ENCODE results near the gene CALR.
"Not testable (repeated sequence)": the region's sequence is repeated elsewhere in the genome, so short reads cannot be mapped to it uniquely, and the experiment has no call there.

CALR gene

DNA sequence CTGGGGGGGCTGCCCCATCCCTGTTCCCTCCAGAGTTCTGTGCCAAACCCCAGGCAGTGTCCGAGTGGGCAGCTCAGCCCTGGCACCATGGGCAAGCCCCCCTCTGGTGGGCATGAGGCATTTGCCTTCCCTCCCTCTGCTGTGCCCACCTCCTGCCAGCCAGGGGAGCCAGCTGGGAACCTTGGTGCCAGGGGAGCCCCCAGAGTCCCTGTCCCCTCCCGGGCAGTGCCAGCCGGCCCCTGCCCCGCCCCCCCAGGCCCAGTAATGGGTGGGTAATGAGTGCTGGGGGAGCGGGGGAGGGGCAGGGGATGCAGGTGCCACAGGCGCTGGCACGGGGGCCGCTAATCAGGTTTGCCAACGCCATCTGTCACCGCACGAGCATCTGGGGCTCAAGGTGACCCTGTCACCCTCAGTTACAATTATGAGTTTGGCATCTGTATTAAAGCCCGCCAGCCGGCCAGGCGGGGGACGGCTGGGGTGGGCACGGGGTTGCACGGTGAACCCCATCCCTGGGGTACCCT, 36.9 kb downstream of the CALR start:
- TF ChIP-seq SCRT1 (tag by site-specific recombination; IDR thresholded peaks at IDR 0.05; ENCODE audit: borderline replicate concordance) (no peak), KLF8 (tag by site-specific recombination; IDR thresholded peaks at IDR 0.05) (no peak), ZBTB20 (tag by site-specific recombination; IDR thresholded peaks at IDR 0.05) (no peak), ZNF473 (tag by site-specific recombination; IDR thresholded peaks at IDR 0.05) (no peak)
- TF ChIP-seq, protein P1, sequence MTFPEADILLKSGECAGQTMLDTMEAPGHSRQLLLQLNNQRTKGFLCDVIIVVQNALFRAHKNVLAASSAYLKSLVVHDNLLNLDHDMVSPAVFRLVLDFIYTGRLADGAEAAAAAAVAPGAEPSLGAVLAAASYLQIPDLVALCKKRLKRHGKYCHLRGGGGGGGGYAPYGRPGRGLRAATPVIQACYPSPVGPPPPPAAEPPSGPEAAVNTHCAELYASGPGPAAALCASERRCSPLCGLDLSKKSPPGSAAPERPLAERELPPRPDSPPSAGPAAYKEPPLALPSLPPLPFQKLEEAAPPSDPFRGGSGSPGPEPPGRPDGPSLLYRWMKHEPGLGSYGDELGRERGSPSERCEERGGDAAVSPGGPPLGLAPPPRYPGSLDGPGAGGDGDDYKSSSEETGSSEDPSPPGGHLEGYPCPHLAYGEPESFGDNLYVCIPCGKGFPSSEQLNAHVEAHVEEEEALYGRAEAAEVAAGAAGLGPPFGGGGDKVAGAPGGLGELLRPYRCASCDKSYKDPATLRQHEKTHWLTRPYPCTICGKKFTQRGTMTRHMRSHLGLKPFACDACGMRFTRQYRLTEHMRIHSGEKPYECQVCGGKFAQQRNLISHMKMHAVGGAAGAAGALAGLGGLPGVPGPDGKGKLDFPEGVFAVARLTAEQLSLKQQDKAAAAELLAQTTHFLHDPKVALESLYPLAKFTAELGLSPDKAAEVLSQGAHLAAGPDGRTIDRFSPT (tag by site-specific recombination; IDR thresholded peaks at IDR 0.05), result peak; percentile 52; the same call in 1 of the 2 replicates

DNA sequence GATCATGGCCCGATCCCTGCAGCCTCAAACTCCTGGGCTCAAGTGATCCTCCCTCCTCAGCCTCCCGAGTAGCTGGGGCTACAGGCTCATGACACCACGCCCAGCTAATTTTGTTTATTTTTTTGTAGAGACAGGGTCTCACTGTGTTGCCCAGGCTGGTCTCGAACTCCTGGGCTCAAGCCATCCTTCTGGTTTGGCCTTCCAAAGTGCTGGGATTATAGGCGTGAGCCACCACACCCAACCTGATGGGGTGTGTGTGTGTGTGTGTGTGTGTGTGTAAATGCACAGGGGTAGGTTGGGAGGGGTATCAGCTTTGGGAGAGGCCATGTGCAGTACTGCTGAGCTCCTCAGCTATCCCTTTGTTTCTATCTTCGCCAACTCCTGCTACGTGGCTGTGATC, 37.7 kb downstream of the CALR start:
- H3K4me1 ChIP-seq (ENCODE audit: control insufficient read depth, insufficient read depth, low read length); POLR2A ChIA-PET; H3K4me3 ChIP-seq (ENCODE audit: low read depth, low read length); H3K9me3 ChIP-seq (ENCODE audit: control insufficient read depth, insufficient read depth, low read depth, low read length); H3K36me3 ChIP-seq (ENCODE audit: control insufficient read depth in 2 of 2, insufficient read depth in 1 of 2, low read length in 2 of 2); H3K27ac ChIP-seq (ENCODE audit: extremely low read depth, low read depth, low read length): not testable (repeated sequence)
- peak; percentile 94 for TF ChIP-seq ZNF121 (tag by site-specific recombination; IDR thresholded peaks at IDR 0.05)
- peak; percentile 94 for TF ChIP-seq KLF1 (tag by site-specific recombination; IDR thresholded peaks at IDR 0.05)
- CTCF ChIA-PET, result interaction anchor here (0.7 to 13.3 kb wide), 10 partner anchors 11 to 885 kb away, joined by 3 to 274 read pairs (median 8); no protein-coding TSS in a partner anchor

More for the DNA sequence above, 36.9 kb downstream of the CALR start:
- Histone ChIP-seq H3K9me3 (ENCODE audit: control insufficient read depth, insufficient read depth, low read depth, low read length) (no peaks in the 10 kb centered on the region), H3K27ac (ENCODE audit: extremely low read depth, low read depth, low read length) (no peak overlapping the region), H3K4me3 (ENCODE audit: low read depth, low read length) (no peak overlapping the region), H3K36me3 (ENCODE audit: control insufficient read depth in 2 of 2, insufficient read depth in 1 of 2, low read length in 2 of 2) (no peaks in the 10 kb centered on the region), H3K4me1 (ENCODE audit: control insufficient read depth, insufficient read depth, low read length) (no peaks in the 10 kb centered on the region)
- ChIA-PET POLR2A (interaction anchor here (0.6 to 1.1 kb wide), 3 partner anchors 10 to 177 kb away, joined by 3 to 4 read pairs (median 3); no protein-coding TSS in a partner anchor), CTCF (interaction anchor here (1.6 to 13.3 kb wide), 5 partner anchors 10 to 118 kb away, joined by 9 to 274 read pairs (median 71); no protein-coding TSS in a partner anchor)

DNA sequence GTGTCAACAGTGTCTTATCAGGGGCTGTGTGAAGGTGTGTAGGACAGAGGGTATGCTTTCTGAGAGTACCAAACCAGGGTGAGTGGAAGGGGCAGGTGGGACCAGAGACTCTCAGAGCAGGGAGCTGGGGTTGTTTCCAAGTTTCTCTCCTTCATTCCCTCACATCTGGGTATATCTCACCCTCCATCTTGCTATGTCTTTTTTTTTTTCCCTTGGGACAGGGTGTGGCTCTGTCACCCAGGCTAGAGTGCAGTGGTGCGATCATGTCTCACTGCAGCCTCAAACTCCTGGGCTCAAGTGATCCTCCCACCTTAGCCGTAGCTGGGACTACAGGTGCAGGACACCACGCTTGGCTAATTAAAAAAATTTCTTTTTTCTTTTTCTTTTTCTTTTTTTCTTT, 41.6 kb downstream of the CALR start:
- TF ChIP-seq ZNF394 (tag by site-specific recombination; IDR thresholded peaks at IDR 0.05; ENCODE audit: borderline replicate concordance) (no peak), ZNF561 (tag by site-specific recombination; IDR thresholded peaks at IDR 0.05; ENCODE audit: borderline replicate concordance) (no peak), ZNF629 (tag by site-specific recombination; IDR thresholded peaks at IDR 0.05) (no peak)
- TF ChIP-seq, protein P2, sequence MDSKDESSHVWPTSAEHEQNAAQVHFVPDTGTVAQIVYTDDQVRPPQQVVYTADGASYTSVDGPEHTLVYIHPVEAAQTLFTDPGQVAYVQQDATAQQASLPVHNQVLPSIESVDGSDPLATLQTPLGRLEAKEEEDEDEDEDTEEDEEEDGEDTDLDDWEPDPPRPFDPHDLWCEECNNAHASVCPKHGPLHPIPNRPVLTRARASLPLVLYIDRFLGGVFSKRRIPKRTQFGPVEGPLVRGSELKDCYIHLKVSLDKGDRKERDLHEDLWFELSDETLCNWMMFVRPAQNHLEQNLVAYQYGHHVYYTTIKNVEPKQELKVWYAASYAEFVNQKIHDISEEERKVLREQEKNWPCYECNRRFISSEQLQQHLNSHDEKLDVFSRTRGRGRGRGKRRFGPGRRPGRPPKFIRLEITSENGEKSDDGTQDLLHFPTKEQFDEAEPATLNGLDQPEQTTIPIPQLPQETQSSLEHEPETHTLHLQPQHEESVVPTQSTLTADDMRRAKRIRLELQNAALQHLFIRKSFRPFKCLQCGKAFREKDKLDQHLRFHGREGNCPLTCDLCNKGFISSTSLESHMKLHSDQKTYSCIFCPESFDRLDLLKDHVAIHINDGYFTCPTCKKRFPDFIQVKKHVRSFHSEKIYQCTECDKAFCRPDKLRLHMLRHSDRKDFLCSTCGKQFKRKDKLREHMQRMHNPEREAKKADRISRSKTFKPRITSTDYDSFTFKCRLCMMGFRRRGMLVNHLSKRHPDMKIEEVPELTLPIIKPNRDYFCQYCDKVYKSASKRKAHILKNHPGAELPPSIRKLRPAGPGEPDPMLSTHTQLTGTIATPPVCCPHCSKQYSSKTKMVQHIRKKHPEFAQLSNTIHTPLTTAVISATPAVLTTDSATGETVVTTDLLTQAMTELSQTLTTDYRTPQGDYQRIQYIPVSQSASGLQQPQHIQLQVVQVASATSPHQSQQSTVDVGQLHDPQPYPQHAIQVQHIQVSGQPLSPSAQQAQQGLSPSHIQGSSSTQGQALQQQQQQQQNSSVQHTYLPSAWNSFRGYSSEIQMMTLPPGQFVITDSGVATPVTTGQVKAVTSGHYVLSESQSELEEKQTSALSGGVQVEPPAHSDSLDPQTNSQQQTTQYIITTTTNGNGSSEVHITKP (tag by site-specific recombination; IDR thresholded peaks at IDR 0.05), result 0 out of 2 replicates have a peak, but pooled peaks have one; percentile 13
- H3K4me3 ChIP-seq (ENCODE audit: low read depth, low read length), result no peak overlapping the region
- ChIA-PET CTCF (interaction anchor here (1.0 to 13.3 kb wide), 8 partner anchors 14 to 113 kb away, joined by 3 to 274 read pairs (median 5); no protein-coding TSS in a partner anchor), POLR2A (interaction anchor here (0.6 to 0.7 kb wide), 2 partner anchors 54 to 114 kb away, joined by 3 read pairs; no protein-coding TSS in a partner anchor)
- H3K27ac ChIP-seq (ENCODE audit: extremely low read depth, low read depth, low read length), result no peak overlapping the region
- H3K36me3 ChIP-seq (ENCODE audit: control insufficient read depth in 2 of 2, insufficient read depth in 1 of 2, low read length in 2 of 2), result no peaks in the 10 kb centered on the region
- no peaks in the 10 kb centered on the region for H3K9me3 ChIP-seq (ENCODE audit: control insufficient read depth, insufficient read depth, low read depth, low read length)
- H3K4me1 ChIP-seq (ENCODE audit: control insufficient read depth, insufficient read depth, low read length), result no peaks in the 10 kb centered on the region
